Upper lobe of right lung (tissue), 1 donor: Measurements from ENCODE around the gene MPP3. TPM values are rescaled to one million over a fixed set of nuclear protein-coding genes. Genes with fewer than 3 reads are reported as not detected.
A peak's percentile ranks its signal among the peaks of the same experiment; 100 is the strongest.
"Not testable (repeated sequence)": the region's sequence is repeated elsewhere in the genome, so short reads cannot be mapped to it uniquely, and the experiment has no call there.

ENCODE experiments used
- ATAC-seq: fragments of 200-7000 bp; cut with Tn5 transposase; one replicate; pipeline ENCODE4 v1.9.1; 2020; ENCODE audit warnings: mild to moderate bottlenecking, moderate library complexity
- DNase-seq: peaks from one replicate; pipeline ENCODE4 v3.0.0-alpha.2; 2020
- H3K27ac ChIP-seq: fragments of 200-600 bp; one replicate; pipeline ENCODE4 v1.8.0; 2022
- H3K27me3 ChIP-seq: fragments of 200-600 bp; one replicate; pipeline ENCODE4 v1.8.0; 2022; ENCODE audit warnings: mild to moderate bottlenecking
- H3K36me3 ChIP-seq: fragments of 200-600 bp; one replicate; pipeline ENCODE4 v1.8.0; 2022
- H3K4me1 ChIP-seq: fragments of 200-600 bp; one replicate; pipeline ENCODE4 v1.8.0; 2022
- H3K4me3 ChIP-seq: fragments of 200-600 bp; one replicate; pipeline ENCODE4 v1.8.0; 2022; ENCODE audit warnings: mild to moderate bottlenecking
- H3K9me3 ChIP-seq: fragments of 200-600 bp; one replicate; pipeline ENCODE4 v1.8.0; 2022
- CTCF ChIP-seq: fragments of 200-600 bp; IDR thresholded peaks from one replicate; pipeline ENCODE4 v1.8.0; 2022; ENCODE audit warnings: antibody characterized with exemption
- intact Hi-C: fragments of 100-400 bp; cut with DNase I; formaldehyde crosslinking; loops from one replicate; pipeline ENCODE4 v1.11.0; 2022
- total RNA-seq: library from RNA; stranded (reverse); fragmentation: NEBNext Ultra II Directional; extraction: Animal tissue kit (Norgen Biotek cat#: 25700); gene quantifications from one replicate; pipeline ENCODE4 v1.2.1, GENCODE V29; 2021
- donor health status: DM: no; HTN: yes; CAD: no; lungs with severe emphysema.

MPP3 gene
- total RNA-seq, 1 donor from 2014 or later, result 28.6 TPM

DNA sequence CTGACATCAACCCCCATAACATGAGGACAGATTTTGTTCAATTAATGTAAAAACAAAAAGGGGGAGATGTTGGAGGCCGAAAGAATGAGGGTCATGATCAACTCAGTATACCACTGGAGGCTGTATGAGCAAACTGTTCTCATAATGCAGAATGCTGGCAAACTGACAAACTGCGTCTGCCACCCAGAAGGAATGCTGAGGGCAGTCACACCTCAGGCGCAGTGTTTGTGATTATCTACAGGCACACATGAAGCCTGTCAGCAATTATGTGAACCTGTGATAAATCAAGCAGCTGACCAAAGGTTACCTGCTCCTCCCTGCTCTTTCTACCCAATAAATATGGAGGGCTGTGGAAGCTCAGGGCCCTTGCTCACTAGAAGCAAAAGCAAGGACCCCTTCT lies 41.3 kb upstream of the MPP3 start:
- no peaks in the 10 kb centered on the region for H3K4me1 ChIP-seq
- ATAC-seq, result no peak
- H3K36me3 ChIP-seq, result no peaks in the 10 kb centered on the region
- intact Hi-C loops, result no loop called here
- no peak for TF ChIP-seq CTCF
- DNase-seq, result no peak
- no peaks in the 10 kb centered on the region for H3K9me3 ChIP-seq
- H3K4me3 ChIP-seq, result no peak overlapping the region
- no peak overlapping the region for H3K27ac ChIP-seq
- peaks cover 6% of the 10 kb centered on the region for H3K27me3 ChIP-seq

DNA sequence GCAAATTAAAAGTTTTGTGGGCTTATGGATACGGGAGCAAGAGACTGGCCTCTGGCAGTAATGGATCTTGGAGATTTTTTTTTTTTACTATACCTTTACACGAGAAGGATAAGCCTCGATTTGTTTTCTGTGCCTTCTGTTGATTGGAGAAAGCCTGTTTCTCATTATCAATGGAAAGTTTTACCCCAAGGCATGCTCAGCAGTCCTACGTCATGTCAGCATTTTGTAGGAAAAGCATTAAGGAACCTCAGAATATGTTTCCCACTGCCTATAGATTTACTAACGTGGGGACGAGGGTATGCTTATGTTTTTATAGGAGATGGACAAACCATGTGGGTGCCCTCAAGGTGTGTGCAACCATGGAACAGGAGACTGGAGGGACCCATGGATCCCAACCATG lies 40.9 kb upstream of the MPP3 start:
- TF ChIP-seq CTCF, result no peak
- no peak for DNase-seq
- no peaks in the 10 kb centered on the region for H3K9me3 ChIP-seq
- H3K36me3 ChIP-seq, result no peaks in the 10 kb centered on the region
- no peak overlapping the region for H3K27ac ChIP-seq
- H3K4me3 ChIP-seq, result no peak overlapping the region
- ATAC-seq, result no peak
- H3K4me1 ChIP-seq, result no peaks in the 10 kb centered on the region
- H3K27me3 ChIP-seq, result peaks cover 6% of the 10 kb centered on the region
- intact Hi-C loops, result no loop called here

DNA sequence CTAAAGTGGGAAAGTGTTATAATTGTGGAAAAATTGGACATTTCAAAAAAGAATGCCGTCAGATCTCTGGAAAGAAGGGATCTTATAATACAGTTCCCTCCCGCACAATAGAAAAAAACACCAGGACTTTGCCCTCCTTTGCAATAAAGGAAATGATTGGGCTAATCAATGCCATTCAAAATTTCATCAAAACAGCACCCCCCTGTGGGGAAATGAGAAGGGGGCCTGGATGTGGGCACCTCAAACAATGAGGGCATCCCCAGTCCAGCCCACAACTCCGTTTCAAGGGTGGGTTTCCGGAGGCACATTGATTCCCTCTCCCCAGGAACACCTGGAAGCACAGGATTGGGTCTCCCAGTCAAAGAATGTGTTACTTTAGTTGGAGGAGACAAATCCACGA lies 40.1 kb upstream of the MPP3 start:
- Histone ChIP-seq H3K4me3 (no peak overlapping the region), H3K27me3 (peaks cover 6% of the 10 kb centered on the region), H3K9me3 (no peaks in the 10 kb centered on the region), H3K27ac (no peak overlapping the region), H3K36me3 (no peaks in the 10 kb centered on the region), H3K4me1 (no peaks in the 10 kb centered on the region)
- ATAC-seq, result no peak
- TF ChIP-seq CTCF, result no peak
- no peak for DNase-seq
- intact Hi-C loops, result no loop called here

GRCh38 chr17:43871946-43872690 lies 39.2 kb upstream of the MPP3 start:
- H3K27ac ChIP-seq, result peak overlapping the region; percentile 56
- H3K36me3 ChIP-seq, result no peaks in the 10 kb centered on the region
- intact Hi-C loops, result no loop called here
- no peak for TF ChIP-seq CTCF
- H3K4me3 ChIP-seq, result peak overlapping the region; percentile 19
- no peak for DNase-seq
- H3K9me3 ChIP-seq, result no peaks in the 10 kb centered on the region
- no peaks in the 10 kb centered on the region for H3K4me1 ChIP-seq
- peaks cover 6% of the 10 kb centered on the region for H3K27me3 ChIP-seq
- peak; percentile 35 for ATAC-seq

- DNase-seq, H3K27ac ChIP-seq, H3K27me3 ChIP-seq, intact Hi-C loops, H3K4me3 ChIP-seq, H3K36me3 ChIP-seq, H3K9me3 ChIP-seq, ATAC-seq, H3K4me1 ChIP-seq: not testable (repeated sequence)
Observed at GRCh38 chr17:43869031-43869430, 36.1 kb upstream of the MPP3 start.

- DNase-seq (no peak), ATAC-seq (peak; percentile 78)
- no peaks in the 10 kb centered on the region for H3K36me3 ChIP-seq
- no peak overlapping the region for H3K27ac ChIP-seq
- intact Hi-C loops, result no loop called here
- H3K9me3 ChIP-seq, result no peaks in the 10 kb centered on the region
- H3K4me1 ChIP-seq, result no peaks in the 10 kb centered on the region
- H3K4me3 ChIP-seq, result no peak overlapping the region
- peaks cover 6% of the 10 kb centered on the region for H3K27me3 ChIP-seq
- no peak for TF ChIP-seq CTCF
Observed at GRCh38 chr17:43868226-43868994, 35.5 kb upstream of the MPP3 start.
